ENCODE results near the gene MGME1.

- TF ChIP-seq USF2 (CRISPR knock-in tag; IDR thresholded peaks at IDR 0.05) (no peak), RELA (CRISPR knock-in tag; IDR thresholded peaks at IDR 0.05; ENCODE audit: borderline replicate concordance) (no peak), CTCF (IDR thresholded peaks at IDR 0.05) (no peak), ZSCAN18 (CRISPR knock-in tag; IDR thresholded peaks at IDR 0.05) (no peak)
Observed at GRCh38 chr20:17935761-17936160, 33.1 kb upstream of the MGME1 start.
